OCI-LY3 (cell line): ENCODE results near the gene KIF1C.
"Not testable (repeated sequence)": the region's sequence is repeated elsewhere in the genome, so short reads cannot be mapped to it uniquely, and the experiment has no call there.

Experiments
- H2AFZ ChIP-seq: fragments of 200-600, 300-600 bp; shearing (Covaris generic); 2 replicates; pipeline ENCODE4 v1.6.0; 2014; ENCODE audit warnings: antibody characterized with exemption, low read depth, low read length
- H3K27ac ChIP-seq: fragments of 200-600, 300-600 bp; sonication (generic); 2 replicates; pipeline ENCODE4 v1.5.1; 2014; ENCODE audit warnings: mild to moderate bottlenecking, low read length, moderate library complexity, mixed read lengths
- H3K27me3 ChIP-seq: fragments of 200-600, 300-600 bp; sonication (generic); 2 replicates; pipeline ENCODE4 v1.6.1; 2014; ENCODE audit warnings: low read depth, low read length, mixed read lengths
- H3K36me3 ChIP-seq: fragments of 200-600, 300-600 bp; sonication (generic); replicated peaks from 2 replicates; pipeline ENCODE3; 2014; ENCODE audit warnings: low read depth, low read length, mixed read lengths
- H3K4me1 ChIP-seq: fragments of 300-600, 200-600 bp; sonication (generic); 2 replicates; pipeline ENCODE4 v1.6.1; 2014; ENCODE audit warnings: low read length, mixed read lengths
- H3K4me2 ChIP-seq: fragments of 200-600, 300-600 bp; sonication (generic); 2 replicates; pipeline ENCODE4 v1.6.1; 2014; ENCODE audit warnings: low read length, mixed read lengths
- H3K4me3 ChIP-seq: fragments of 300-600, 200-600 bp; sonication (generic); 2 replicates; pipeline ENCODE4 v1.5.1; 2014; ENCODE audit warnings: antibody characterized with exemption, mild to moderate bottlenecking, low read length, moderate library complexity
- H3K79me2 ChIP-seq: fragments of 300-600, 200-600 bp; shearing (Covaris generic); 2 replicates; pipeline ENCODE4 v1.6.1; 2014; ENCODE audit warnings: mild to moderate bottlenecking, low read length, mixed read lengths
- H3K9ac ChIP-seq: fragments of 300-600, 200-600 bp; shearing (Covaris generic); 2 replicates; pipeline ENCODE4 v1.6.0; 2014; ENCODE audit warnings: mild to moderate bottlenecking, low read length, moderate library complexity
- H3K9me3 ChIP-seq: fragments of 200-600, 300-600 bp; shearing (Covaris generic); 2 replicates; pipeline ENCODE4 v1.6.1; 2014; ENCODE audit warnings: low read length, mixed read lengths; ENCODE audit not compliant: insufficient read depth
- H4K20me1 ChIP-seq: fragments of 200-600, 300-600 bp; sonication (generic); 2 replicates; pipeline ENCODE4 v1.6.1; 2016; ENCODE audit warnings: low read length, mixed read lengths; ENCODE audit not compliant: insufficient read depth
- EZH2phosphoT487 ChIP-seq: fragments of 200-600 bp; shearing (Covaris generic); IDR thresholded peaks from 2 replicates; pipeline ENCODE4 v1.6.1; 2018; ENCODE audit warnings: antibody characterized with exemption, mixed run types, low read depth
- TF ChIP-seq, protein P1 (sequence below): fragments of 200-600, 300-600 bp; sonication (generic); IDR thresholded peaks from 2 replicates; pipeline ENCODE4 v1.5.1; 2014; ENCODE audit warnings: antibody characterized with exemption, low read length, low read depth

Gene KIF1C

GRCh38 chr17:5024604-5025003 lies 26.9 kb downstream of the KIF1C start:
- Histone ChIP-seq H3K36me3 (peaks cover 5% of the 10 kb centered on the region), H3K4me1 (no peaks in the 10 kb centered on the region), H3K9ac (no peak overlapping the region), H4K20me1 (no peaks in the 10 kb centered on the region), H3K9me3 (no peaks in the 10 kb centered on the region), H3K4me3 (no peak overlapping the region), H2AFZ (no peak overlapping the region), H3K27me3 (no peaks in the 10 kb centered on the region), H3K79me2 (no peaks in the 10 kb centered on the region), H3K4me2 (no peak overlapping the region), H3K27ac (no peak overlapping the region)
- TF ChIP-seq, protein P1, sequence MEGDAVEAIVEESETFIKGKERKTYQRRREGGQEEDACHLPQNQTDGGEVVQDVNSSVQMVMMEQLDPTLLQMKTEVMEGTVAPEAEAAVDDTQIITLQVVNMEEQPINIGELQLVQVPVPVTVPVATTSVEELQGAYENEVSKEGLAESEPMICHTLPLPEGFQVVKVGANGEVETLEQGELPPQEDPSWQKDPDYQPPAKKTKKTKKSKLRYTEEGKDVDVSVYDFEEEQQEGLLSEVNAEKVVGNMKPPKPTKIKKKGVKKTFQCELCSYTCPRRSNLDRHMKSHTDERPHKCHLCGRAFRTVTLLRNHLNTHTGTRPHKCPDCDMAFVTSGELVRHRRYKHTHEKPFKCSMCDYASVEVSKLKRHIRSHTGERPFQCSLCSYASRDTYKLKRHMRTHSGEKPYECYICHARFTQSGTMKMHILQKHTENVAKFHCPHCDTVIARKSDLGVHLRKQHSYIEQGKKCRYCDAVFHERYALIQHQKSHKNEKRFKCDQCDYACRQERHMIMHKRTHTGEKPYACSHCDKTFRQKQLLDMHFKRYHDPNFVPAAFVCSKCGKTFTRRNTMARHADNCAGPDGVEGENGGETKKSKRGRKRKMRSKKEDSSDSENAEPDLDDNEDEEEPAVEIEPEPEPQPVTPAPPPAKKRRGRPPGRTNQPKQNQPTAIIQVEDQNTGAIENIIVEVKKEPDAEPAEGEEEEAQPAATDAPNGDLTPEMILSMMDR = no peak
- no peak for TF ChIP-seq EZH2phosphoT487

DNA sequence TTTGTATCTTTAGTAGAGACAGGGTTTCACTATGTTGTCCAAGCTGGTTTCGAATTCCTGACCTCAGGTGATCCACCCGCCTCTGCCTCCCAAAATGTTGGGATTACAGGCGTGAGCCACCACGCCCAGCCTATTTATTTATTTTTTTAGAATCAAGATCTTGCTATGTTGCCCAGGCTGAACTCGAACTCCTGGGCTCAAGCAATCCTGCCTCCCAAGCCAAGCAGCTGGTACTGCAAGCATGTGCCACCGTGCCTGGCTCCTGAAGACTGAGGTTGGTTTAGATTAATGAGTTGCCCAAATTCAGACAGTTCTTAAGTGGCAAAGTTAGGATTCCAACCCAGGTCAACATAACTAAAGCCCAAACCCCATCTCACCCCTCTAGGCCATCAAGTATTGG lies 29.5 kb downstream of the KIF1C start:
- no peak overlapping the region for H3K4me3 ChIP-seq
- no peak overlapping the region for H3K27ac ChIP-seq
- peaks cover under 1% of the 10 kb centered on the region for H3K36me3 ChIP-seq
- no peaks in the 10 kb centered on the region for H3K79me2 ChIP-seq
- TF ChIP-seq, protein P1 = no peak
- TF ChIP-seq EZH2phosphoT487 = no peak
- no peaks in the 10 kb centered on the region for H3K9me3 ChIP-seq
- H3K4me2 ChIP-seq = no peak overlapping the region
- no peaks in the 10 kb centered on the region for H3K27me3 ChIP-seq
- H2AFZ ChIP-seq = no peak overlapping the region
- H3K4me1 ChIP-seq = peaks cover 10% of the 10 kb centered on the region; the same call in 1 of the 2 replicates
- H3K9ac ChIP-seq = no peak overlapping the region
- no peaks in the 10 kb centered on the region for H4K20me1 ChIP-seq

DNA sequence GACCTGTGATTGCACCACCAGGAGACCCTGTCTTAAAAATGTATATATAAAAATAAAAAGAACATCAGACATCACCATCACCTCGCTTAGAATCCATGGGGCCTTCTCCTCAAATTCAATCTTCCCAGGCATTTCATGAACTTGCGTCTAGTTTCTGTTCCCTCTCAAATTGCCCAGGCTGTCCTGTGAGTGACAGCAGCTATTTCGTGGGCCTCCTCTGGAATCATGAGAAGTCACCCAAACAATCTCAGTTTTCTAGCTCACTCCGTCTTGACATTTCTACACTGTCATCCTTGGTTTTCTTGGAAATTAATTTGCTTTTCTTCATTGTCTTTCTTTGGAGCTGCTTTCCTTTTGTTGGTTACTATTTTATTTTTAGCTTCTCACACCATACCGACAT lies 30.2 kb downstream of the KIF1C start:
- no peaks in the 10 kb centered on the region for H3K79me2 ChIP-seq
- TF ChIP-seq, protein P1 = no peak
- TF ChIP-seq EZH2phosphoT487 = no peak
- H3K9ac ChIP-seq = no peak overlapping the region
- no peak overlapping the region for H3K27ac ChIP-seq
- no peak overlapping the region for H2AFZ ChIP-seq
- H4K20me1 ChIP-seq = no peaks in the 10 kb centered on the region
- H3K4me1 ChIP-seq = peaks cover 10% of the 10 kb centered on the region; the same call in 1 of the 2 replicates
- no peaks in the 10 kb centered on the region for H3K36me3 ChIP-seq
- no peaks in the 10 kb centered on the region for H3K9me3 ChIP-seq
- H3K4me2 ChIP-seq = no peak overlapping the region
- H3K27me3 ChIP-seq = no peaks in the 10 kb centered on the region
- H3K4me3 ChIP-seq = no peak overlapping the region

- H3K4me1 ChIP-seq, H3K27me3 ChIP-seq, H3K36me3 ChIP-seq, H3K4me2 ChIP-seq, H3K27ac ChIP-seq, H3K79me2 ChIP-seq, H2AFZ ChIP-seq, H4K20me1 ChIP-seq, H3K9ac ChIP-seq, H3K4me3 ChIP-seq, H3K9me3 ChIP-seq: not testable (repeated sequence)
These were observed 32.4 kb downstream of the KIF1C start for GRCh38 chr17:5030168-5030567.
